Common myeloid progenitor, CD34-positive (primary cell): ENCODE results near the gene RNF111.
A peak's percentile ranks its signal among the peaks of the same experiment; 100 is the strongest.

ENCODE experiments used
- CTCF ChIA-PET: fragments of 350-600 bp; sonication (Branson Sonifier 250); formaldehyde crosslinking; loops from one replicate; lab custom pipeline; 2021; ENCODE audit warnings: antibody characterized with exemption; lab: Charles Lee
- POLR2A ChIA-PET: fragments of 350-600 bp; sonication (Branson Sonifier 250); formaldehyde crosslinking; loops from one replicate; lab custom pipeline; 2021; ENCODE audit warnings: antibody characterized with exemption; lab: Charles Lee
- DNase-seq, 3 donors: peaks; one replicate each; pipeline versions ENCODE4 v3.0.0 to v3.0.0-alpha.2; 2013
- H3K27ac ChIP-seq, 2 experiments: 1 replicate in 1 of 2; 2 replicates in 1 of 2; pipeline ENCODE4 v1.7.0; 2013; ENCODE audit warnings: inconsistent platforms in 2 of 2, low read length in 2 of 2, mild to moderate bottlenecking in 2 of 2, low read depth in 1 of 2, moderate library complexity in 1 of 2; ENCODE audit not compliant: severe bottlenecking in 2 of 2, insufficient read depth in 1 of 2, poor library complexity in 1 of 2
- H3K27me3 ChIP-seq, 5 experiments: replicated peaks in 2 of 5; 1 replicate in 3 of 5; 2 replicates in 2 of 5; pipeline versions ENCODE4 v1.6.1 to v1.7.0; 2013; ENCODE audit warnings: low read length in 4 of 5, mild to moderate bottlenecking in 2 of 5, moderate library complexity in 2 of 5, inconsistent platforms in 1 of 5; ENCODE audit not compliant: insufficient read depth in 5 of 5, control insufficient read depth in 4 of 5
- H3K36me3 ChIP-seq, 4 experiments: 1 replicate in 2 of 4; 2 replicates in 2 of 4; pipeline versions ENCODE4 v1.6.1 to v1.7.0; 2013; ENCODE audit warnings: low read length in 3 of 4, control low read depth in 1 of 4, mild to moderate bottlenecking in 1 of 4; ENCODE audit not compliant: control insufficient read depth in 4 of 4, insufficient read depth in 4 of 4
- H3K4me1 ChIP-seq, 4 experiments: 1 replicate in 3 of 4; 2 replicates in 1 of 4; pipeline versions ENCODE4 v1.6.1 to v1.7.1; 2013; ENCODE audit warnings: low read length in 3 of 4, mild to moderate bottlenecking in 3 of 4, control low read depth in 1 of 4, inconsistent platforms in 1 of 4, moderate library complexity in 1 of 4; ENCODE audit not compliant: control insufficient read depth in 4 of 4, insufficient read depth in 4 of 4; ENCODE audit errors: control extremely low read depth in 1 of 4
- H3K4me3 ChIP-seq, 7 experiments: 1 replicate in 4 of 7; 2 replicates in 3 of 7; pipeline versions ENCODE4 v1.5.1 to v1.7.0; 2013; ENCODE audit warnings: mild to moderate bottlenecking in 7 of 7, low read length in 6 of 7, moderate library complexity in 6 of 7, inconsistent platforms in 2 of 7, low read depth in 2 of 7, control low read depth in 1 of 7; ENCODE audit not compliant: insufficient read depth in 4 of 7, control insufficient read depth in 1 of 7; ENCODE audit errors: extremely low read depth in 1 of 7
- H3K9me3 ChIP-seq, 5 experiments: 1 replicate in 4 of 5; 2 replicates in 1 of 5; pipeline versions ENCODE4 v1.6.1 to v1.7.1; 2013; ENCODE audit warnings: low read length in 4 of 5, mild to moderate bottlenecking in 2 of 5, inconsistent platforms in 1 of 5, low read depth in 1 of 5, moderate library complexity in 1 of 5; ENCODE audit not compliant: control insufficient read depth in 4 of 5, insufficient read depth in 2 of 5; ENCODE audit errors: control extremely low read depth in 1 of 5
- WGBS: methylation state at CpG from one replicate; pipeline ENCODE4 v1.1.5; 2013; ENCODE audit not compliant: insufficient coverage; 5-methylcytosine and 5-hydroxymethylcytosine counted together

RNF111 gene

GRCh38 chr15:59104912-59105732 is 117.7 kb downstream of the RNF111 start, which contains the start of gene CCNB2:
CCNB2 (plus strand) TSS chr15:59105146; CDS start chr15:59105269, 123 bp downstream.
- no peaks in the 10 kb centered on the region for H3K9me3 ChIP-seq
- CTCF ChIA-PET: no interaction called here
- H3K36me3 ChIP-seq: peaks cover 0 to 29% (median 4%) of the 10 kb centered on the region in 4 experiments
- DNase-seq: peak; percentile 95 to 98 (median 98)
- POLR2A ChIA-PET: no interaction called here
- peak within 1 kb of the TSS; percentile 65 to 96 (median 92) for H3K4me3 ChIP-seq
- peaks cover 6 to 19% (median 14%) of the 10 kb centered on the region in 4 experiments for H3K4me1 ChIP-seq
- WGBS: 0% methylated on average over 50 of the region's 57 CpGs
- H3K27me3 ChIP-seq: no peaks in the 10 kb centered on the region
- H3K27ac ChIP-seq: peak within 1 kb of the TSS; percentile 77 to 89

- CTCF ChIA-PET: no interaction called here
- WGBS: no CpG with 5 or more reads among the region's 2 CpGs
- POLR2A ChIA-PET: no interaction called here
Observed at GRCh38 chr15:59105854-59106253, 118.4 kb downstream of the RNF111 start.

DNA sequence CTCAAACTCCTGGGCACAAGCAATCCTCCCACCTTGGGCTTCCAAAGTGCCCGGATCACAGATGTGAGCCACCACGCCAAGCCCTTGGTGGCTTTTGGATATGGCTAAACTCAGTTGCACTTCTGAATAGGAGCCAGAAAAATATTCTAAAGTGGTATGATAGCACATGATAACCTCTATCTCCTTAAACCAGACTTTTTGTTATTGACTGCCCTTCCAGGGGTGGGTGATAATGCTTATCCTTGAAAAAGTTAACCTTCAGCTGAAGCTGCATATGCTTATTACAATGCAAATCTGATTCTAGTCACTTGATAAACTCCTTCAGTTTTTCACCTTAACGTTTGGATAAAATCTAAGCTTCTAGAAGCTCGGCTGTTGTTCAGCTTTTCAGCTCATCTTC is 123.8 kb downstream of the RNF111 start:
- DNase-seq: peak in 1 of 3 donors; percentile 12
- H3K9me3 ChIP-seq: no peaks in the 10 kb centered on the region
- 93% methylated on average over 2 of the region's 4 CpGs for WGBS
- H3K27me3 ChIP-seq: no peaks in the 10 kb centered on the region
- ChIA-PET CTCF (interaction anchor here (0.7 to 1.5 kb wide), 5 partner anchors 8 to 27 kb away, joined by 3 to 6 read pairs (median 3); no protein-coding TSS in a partner anchor), POLR2A (no interaction called here)
- no peak overlapping the region for H3K4me3 ChIP-seq
- peaks cover 4 to 67% (median 32%) of the 10 kb centered on the region in 4 experiments for H3K36me3 ChIP-seq
- H3K4me1 ChIP-seq: peaks cover 0 to 3% (median under 1%) of the 10 kb centered on the region in 4 experiments
- H3K27ac ChIP-seq: no peak overlapping the region

More at GRCh38 chr15:59105854-59106253, 118.4 kb downstream of the RNF111 start:
- Histone ChIP-seq H3K9me3 (no peaks in the 10 kb centered on the region), H3K27ac (no peak overlapping the region), H3K4me3 (peak overlapping the region; percentile 65 to 96 (median 92)), H3K4me1 (peaks cover 6 to 19% (median 14%) of the 10 kb centered on the region in 4 experiments), H3K36me3 (peaks cover 0 to 34% (median 10%) of the 10 kb centered on the region in 4 experiments), H3K27me3 (no peaks in the 10 kb centered on the region)
- DNase-seq: no peak

GRCh38 chr15:59115047-59115446 is 127.6 kb downstream of the RNF111 start:
- 89% methylated on average over 1 of the region's 2 CpGs for WGBS
- H3K36me3 ChIP-seq: peaks cover 15 to 77% (median 48%) of the 10 kb centered on the region in 4 experiments
- no peaks in the 10 kb centered on the region for H3K9me3 ChIP-seq
- POLR2A ChIA-PET: no interaction called here
- no peak for DNase-seq
- no peak overlapping the region for H3K27ac ChIP-seq
- no peaks in the 10 kb centered on the region for H3K4me1 ChIP-seq
- no peak overlapping the region for H3K4me3 ChIP-seq
- CTCF ChIA-PET: interaction anchor here (1.4 kb wide), 1 partner anchor 8 kb away, joined by 3 read pairs; no protein-coding TSS in a partner anchor
- H3K27me3 ChIP-seq: no peaks in the 10 kb centered on the region

DNA sequence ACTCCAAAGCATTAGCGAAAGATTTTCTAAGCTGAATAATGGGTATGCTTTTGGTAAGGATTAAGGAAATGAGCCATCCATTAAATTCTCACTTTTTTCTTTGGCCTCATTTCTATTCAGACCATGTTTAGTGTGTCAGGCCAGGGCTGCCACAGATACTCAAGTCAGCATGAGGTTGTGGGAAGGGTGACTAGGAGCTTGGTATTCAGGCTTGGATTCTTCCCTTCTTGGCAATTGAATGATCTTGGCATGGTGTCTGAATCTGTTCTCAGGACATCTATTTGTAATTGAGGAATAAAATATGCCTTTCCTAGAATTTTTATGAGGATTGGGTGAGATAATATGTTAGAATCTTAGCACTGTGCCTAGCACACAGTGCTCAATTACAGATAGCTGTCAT is 128.7 kb downstream of the RNF111 start:
- Histone ChIP-seq H3K9me3 (no peaks in the 10 kb centered on the region), H3K36me3 (peaks cover 15 to 77% (median 43%) of the 10 kb centered on the region in 4 experiments), H3K4me1 (no peaks in the 10 kb centered on the region), H3K4me3 (no peak overlapping the region), H3K27ac (no peak overlapping the region), H3K27me3 (no peaks in the 10 kb centered on the region)
- DNase-seq: no peak
- no CpG with 5 or more reads among the region's 1 CpG for WGBS
- POLR2A ChIA-PET: no interaction called here
- CTCF ChIA-PET: interaction anchor here (0.9 kb wide), 1 partner anchor 19 kb away, joined by 3 read pairs; no protein-coding TSS in a partner anchor

GRCh38 chr15:59116771-59117170 is 129.3 kb downstream of the RNF111 start:
- WGBS: 95% methylated on average over 3 of the region's 6 CpGs
- POLR2A ChIA-PET: no interaction called here
- H3K27ac ChIP-seq: no peak overlapping the region
- no peak for DNase-seq
- H3K27me3 ChIP-seq: no peaks in the 10 kb centered on the region
- H3K36me3 ChIP-seq: peaks cover 15 to 73% (median 40%) of the 10 kb centered on the region in 4 experiments
- H3K4me3 ChIP-seq: no peak overlapping the region
- H3K4me1 ChIP-seq: no peaks in the 10 kb centered on the region
- CTCF ChIA-PET: interaction anchor here (0.9 kb wide), 1 partner anchor 20 kb away, joined by 3 read pairs; no protein-coding TSS in a partner anchor
- H3K9me3 ChIP-seq: no peaks in the 10 kb centered on the region

- ChIA-PET POLR2A (no interaction called here), CTCF (interaction anchor here (0.6 kb wide), 1 partner anchor 281 kb away, joined by 3 read pairs; no protein-coding TSS in a partner anchor)
- no peaks in the 10 kb centered on the region for H3K9me3 ChIP-seq
- H3K27ac ChIP-seq: no peak overlapping the region
- H3K4me1 ChIP-seq: no peaks in the 10 kb centered on the region
- 100% methylated on average over 2 of the region's 5 CpGs for WGBS
- no peak for DNase-seq
- peaks cover 11 to 84% (median 46%) of the 10 kb centered on the region in 4 experiments for H3K36me3 ChIP-seq
- H3K27me3 ChIP-seq: no peaks in the 10 kb centered on the region
- no peak overlapping the region for H3K4me3 ChIP-seq
Observed at GRCh38 chr15:59119625-59120024, 132.2 kb downstream of the RNF111 start.
